Neural progenitor cell (in vitro differentiated cells): ENCODE measurements around the gene IPCEF1. TPM values are rescaled to one million over a fixed set of nuclear protein-coding genes. Genes with fewer than 3 reads are reported as not detected.

Experiments used
- DNase-seq: peaks from one replicate; pipeline ENCODE4 v3.0.0-alpha.2; 2016; ENCODE audit warnings: low spot score
- H2AFZ ChIP-seq: fragments of 200-600 bp; sonication (generic); replicated peaks from 2 replicates; pipeline ENCODE4 v1.6.1; 2016; ENCODE audit warnings: antibody characterized with exemption
- H3F3A ChIP-seq: fragments of 200-600 bp; sonication (generic); 2 replicates; pipeline ENCODE4 v1.6.1; 2016; ENCODE audit warnings: antibody characterized with exemption, low read depth
- H3K27ac ChIP-seq: fragments of 200-600 bp; sonication (generic); 2 replicates; pipeline ENCODE4 v1.5.1; 2016; ENCODE audit warnings: mild to moderate bottlenecking
- H3K27me3 ChIP-seq: fragments of 200-600 bp; sonication (generic); 2 replicates; pipeline ENCODE4 v1.6.1; 2016; ENCODE audit warnings: mild to moderate bottlenecking, moderate library complexity
- H3K36me3 ChIP-seq: fragments of 200-600 bp; sonication (generic); 2 replicates; pipeline ENCODE4 v1.5.1; 2016
- H3K4me1 ChIP-seq: fragments of 200-600 bp; sonication (generic); 2 replicates; pipeline ENCODE4 v1.6.1; 2016; ENCODE audit warnings: mixed run types
- H3K4me2 ChIP-seq: fragments of 200-600 bp; sonication (generic); 2 replicates; pipeline ENCODE4 v1.6.1; 2016
- H3K4me3 ChIP-seq: fragments of 200-600 bp; sonication (generic); 2 replicates; pipeline ENCODE4 v1.5.1; 2016
- H3K79me2 ChIP-seq: fragments of 200-600 bp; sonication (generic); 2 replicates; pipeline ENCODE4 v1.6.1; 2016; ENCODE audit warnings: low read depth
- H3K9ac ChIP-seq: fragments of 200-600 bp; sonication (generic); 2 replicates; pipeline ENCODE4 v1.6.1; 2016
- H3K9me3 ChIP-seq: fragments of 200-600 bp; sonication (generic); 2 replicates; pipeline ENCODE4 v1.5.1; 2016; ENCODE audit warnings: low read depth
- H4K20me1 ChIP-seq: fragments of 200-600 bp; sonication (generic); 2 replicates; pipeline ENCODE4 v1.6.1; 2016; ENCODE audit warnings: low read depth
- H3K27ac Mint-ChIP-seq: 3 replicates; pipeline ENCODE4 v1.8.0; 2021; ENCODE audit warnings: mixed read lengths
- H3K27me3 Mint-ChIP-seq: 2 replicates; pipeline ENCODE4 v1.8.0; 2022; ENCODE audit warnings: low read depth, mild to moderate bottlenecking, inconsistent platforms, moderate library complexity, mixed read lengths; ENCODE audit not compliant: insufficient read depth
- H3K36me3 Mint-ChIP-seq: 3 replicates; pipeline ENCODE4 v1.8.0; 2021; ENCODE audit warnings: mixed read lengths
- H3K4me1 Mint-ChIP-seq: 3 replicates; pipeline ENCODE4 v1.8.0; 2021; ENCODE audit warnings: mixed read lengths
- H3K4me3 Mint-ChIP-seq: 3 replicates; pipeline ENCODE4 v1.8.0; 2021; ENCODE audit warnings: mild to moderate bottlenecking, moderate library complexity, mixed read lengths
- H3K9me3 Mint-ChIP-seq: 3 replicates; pipeline ENCODE4 v1.8.0; 2020; ENCODE audit warnings: mixed read lengths
- CTCF ChIP-seq: fragments of 200-600 bp; sonication (generic); IDR thresholded peaks from 2 replicates; pipeline ENCODE4 v1.5.1; 2017; ENCODE audit warnings: antibody characterized with exemption, mild to moderate bottlenecking
- EZH2 ChIP-seq: fragments of 200-600 bp; sonication (generic); IDR thresholded peaks from 2 replicates; pipeline ENCODE4 v1.6.1; 2017; ENCODE audit warnings: antibody characterized with exemption, mild to moderate bottlenecking, moderate library complexity
- EZH2phosphoT487 ChIP-seq: fragments of 200-600 bp; sonication (generic); IDR thresholded peaks from 2 replicates; pipeline ENCODE4 v1.6.1; 2017; ENCODE audit warnings: antibody characterized with exemption
- total RNA-seq: library from RNA; depleted of rRNA; stranded (reverse); fragments of >200 nt; gene quantifications from 2 replicates; pipeline ENCODE4 v1.2.3, GENCODE V29; 2015; ENCODE audit warnings: low replicate concordance

IPCEF1 gene
- total RNA-seq, 1 donor from 2014 or later: 0.13 TPM

GRCh38 chr6:154320181-154320580, 36.4 kb downstream of the IPCEF1 start:
- no peak overlapping the region for H3K27ac Mint-ChIP-seq
- no peaks in the 10 kb centered on the region for H3K4me1 ChIP-seq
- peaks cover 3% of the 10 kb centered on the region for H3K4me1 Mint-ChIP-seq
- no peaks in the 10 kb centered on the region for H3K9me3 Mint-ChIP-seq
- no peak overlapping the region for H2AFZ ChIP-seq
- DNase-seq: no peak
- H3K36me3 ChIP-seq: no peaks in the 10 kb centered on the region
- no peaks in the 10 kb centered on the region for H4K20me1 ChIP-seq
- H3K79me2 ChIP-seq: no peaks in the 10 kb centered on the region
- H3K27ac ChIP-seq: no peak overlapping the region
- TF ChIP-seq EZH2phosphoT487: no peak
- no peak for TF ChIP-seq EZH2
- no peak for TF ChIP-seq CTCF
- H3K9me3 ChIP-seq: no peaks in the 10 kb centered on the region
- H3F3A ChIP-seq: no peaks in the 10 kb centered on the region
- no peak overlapping the region for H3K9ac ChIP-seq
- H3K27me3 Mint-ChIP-seq: peaks cover 3% of the 10 kb centered on the region
- no peak overlapping the region for H3K4me3 Mint-ChIP-seq
- H3K4me2 ChIP-seq: no peak overlapping the region
- H3K4me3 ChIP-seq: no peak overlapping the region
- no peaks in the 10 kb centered on the region for H3K36me3 Mint-ChIP-seq
- H3K27me3 ChIP-seq: no peaks in the 10 kb centered on the region

- Histone ChIP-seq H3K27me3 (no peaks in the 10 kb centered on the region), H3K4me2 (no peak overlapping the region), H3K4me3 (no peak overlapping the region), H3K9me3 (no peaks in the 10 kb centered on the region), H4K20me1 (no peaks in the 10 kb centered on the region), H3K4me1 (no peaks in the 10 kb centered on the region), H3K79me2 (no peaks in the 10 kb centered on the region), H3K27ac (no peak overlapping the region), H3K36me3 (no peaks in the 10 kb centered on the region), H3K9ac (no peak overlapping the region), H2AFZ (peak overlapping the region; percentile 36), H3F3A (no peaks in the 10 kb centered on the region)
- DNase-seq: no peak
- H3K4me1 Mint-ChIP-seq: peaks cover 3% of the 10 kb centered on the region
- no peaks in the 10 kb centered on the region for H3K36me3 Mint-ChIP-seq
- peaks cover 3% of the 10 kb centered on the region for H3K27me3 Mint-ChIP-seq
- no peak overlapping the region for H3K4me3 Mint-ChIP-seq
- no peaks in the 10 kb centered on the region for H3K9me3 Mint-ChIP-seq
- H3K27ac Mint-ChIP-seq: no peak overlapping the region
- no peak for TF ChIP-seq CTCF
- no peak for TF ChIP-seq EZH2
- TF ChIP-seq EZH2phosphoT487: no peak
These were observed 37.3 kb downstream of the IPCEF1 start for GRCh38 chr6:154319231-154319858.

- Histone ChIP-seq H3K27ac (no peak overlapping the region), H3K4me3 (no peak overlapping the region), H3K9me3 (no peaks in the 10 kb centered on the region), H4K20me1 (no peaks in the 10 kb centered on the region), H3K27me3 (no peaks in the 10 kb centered on the region), H3K4me2 (no peak overlapping the region), H3K4me1 (no peaks in the 10 kb centered on the region), H3F3A (no peaks in the 10 kb centered on the region), H3K36me3 (no peaks in the 10 kb centered on the region), H3K79me2 (no peaks in the 10 kb centered on the region), H3K9ac (no peak overlapping the region), H2AFZ (no peak overlapping the region)
- Mint-ChIP-seq H3K27ac (no peak overlapping the region), H3K36me3 (no peaks in the 10 kb centered on the region), H3K9me3 (no peaks in the 10 kb centered on the region), H3K27me3 (peaks cover 3% of the 10 kb centered on the region), H3K4me1 (peaks cover 3% of the 10 kb centered on the region), H3K4me3 (no peak overlapping the region)
- no peak for TF ChIP-seq EZH2phosphoT487
- no peak for TF ChIP-seq EZH2
- TF ChIP-seq CTCF: no peak
- no peak for DNase-seq
These were observed 37.9 kb downstream of the IPCEF1 start for GRCh38 chr6:154318721-154319120.
